H9 (cell line): ENCODE measurements around the gene RARA. TPM values are rescaled to one million over a fixed set of nuclear protein-coding genes. Genes with fewer than 3 reads are reported as not detected.

ENCODE experiments used
- DNase-seq: peaks from one replicate; pipeline ENCODE4 v3.0.0-alpha.2; 2017
- H2AFZ ChIP-seq: one replicate; pipeline ENCODE4 v1.6.1; 2013; ENCODE audit warnings: mild to moderate bottlenecking, low read length, control low read depth, moderate library complexity
- H2AK5ac ChIP-seq: 2 replicates; pipeline ENCODE4 v1.6.1; 2013; ENCODE audit warnings: low read length, control low read depth, mixed read lengths; ENCODE audit not compliant: insufficient read length
- H2BK120ac ChIP-seq: one replicate; pipeline ENCODE4 v1.6.1; 2013; ENCODE audit warnings: low read depth, mild to moderate bottlenecking, low read length, control low read depth, inconsistent platforms; ENCODE audit not compliant: poor library complexity, severe bottlenecking
- H2BK12ac ChIP-seq: 2 replicates; pipeline ENCODE4 v1.6.1; 2013; ENCODE audit warnings: low read length, control low read depth, mixed read lengths, low read depth; ENCODE audit not compliant: insufficient read length
- H2BK15ac ChIP-seq: 2 replicates; pipeline ENCODE4 v1.6.1; 2013; ENCODE audit warnings: low read depth, low read length, control low read depth
- H2BK20ac ChIP-seq: one replicate; pipeline ENCODE4 v1.6.1; 2013; ENCODE audit warnings: low read depth, mild to moderate bottlenecking, low read length, control low read depth, inconsistent platforms; ENCODE audit not compliant: poor library complexity, severe bottlenecking
- H2BK5ac ChIP-seq: 2 replicates; pipeline ENCODE4 v1.6.1; 2013; ENCODE audit warnings: low read length, control low read depth, mixed read lengths; ENCODE audit not compliant: insufficient read length
- H3K14ac ChIP-seq: 2 replicates; pipeline ENCODE4 v1.6.1; 2013; ENCODE audit warnings: low read length, control low read depth; ENCODE audit not compliant: insufficient read depth
- H3K18ac ChIP-seq: 2 replicates; pipeline ENCODE4 v1.6.1; 2013; ENCODE audit warnings: low read depth, mild to moderate bottlenecking, mixed read lengths, low read length, control low read depth; ENCODE audit not compliant: insufficient read length
- H3K23ac ChIP-seq: 2 replicates; pipeline ENCODE4 v1.6.1; 2013; ENCODE audit warnings: low read length, control low read depth, mixed read lengths, low read depth; ENCODE audit not compliant: insufficient read length
- H3K23me2 ChIP-seq: 2 replicates; pipeline ENCODE4 v1.6.1; 2013; ENCODE audit warnings: low read depth, mild to moderate bottlenecking, mixed read lengths, low read length, control low read depth; ENCODE audit not compliant: insufficient read length, poor library complexity, severe bottlenecking
- H3K27ac ChIP-seq: 2 replicates; pipeline ENCODE4 v1.5.1; 2013; ENCODE audit warnings: low read length, control low read depth, mixed read lengths, low read depth; ENCODE audit not compliant: insufficient read length
- H3K27me3 ChIP-seq: 2 replicates; pipeline ENCODE4 v1.6.1; 2013; ENCODE audit warnings: low read length, control low read depth, inconsistent platforms; ENCODE audit not compliant: insufficient read depth
- H3K4ac ChIP-seq: 2 replicates; pipeline ENCODE4 v1.6.1; 2013; ENCODE audit warnings: low read depth, mild to moderate bottlenecking, control low read depth, inconsistent platforms, low read length, moderate library complexity
- H3K4me1 ChIP-seq: 2 replicates; pipeline ENCODE4 v1.6.1; 2013; ENCODE audit warnings: low read length, control low read depth, inconsistent platforms; ENCODE audit not compliant: insufficient read depth
- H3K4me2 ChIP-seq: 2 replicates; pipeline ENCODE4 v1.6.1; 2013; ENCODE audit warnings: low read length, control low read depth, mixed read lengths; ENCODE audit not compliant: insufficient read length, insufficient read depth
- H3K56ac ChIP-seq: 2 replicates; pipeline ENCODE4 v1.6.1; 2013; ENCODE audit warnings: low read depth, mild to moderate bottlenecking, mixed read lengths, low read length, control low read depth; ENCODE audit not compliant: insufficient read length
- H3K79me1 ChIP-seq: 2 replicates; pipeline ENCODE4 v1.6.1; 2013; ENCODE audit warnings: low read depth, mild to moderate bottlenecking, moderate library complexity, low read length, control low read depth, inconsistent platforms; ENCODE audit not compliant: insufficient read depth, poor library complexity, severe bottlenecking
- H3K79me2 ChIP-seq: 2 replicates; pipeline ENCODE4 v1.6.1; 2013; ENCODE audit warnings: low read length, control low read depth, inconsistent platforms; ENCODE audit not compliant: insufficient read depth
- H3K9ac ChIP-seq: 2 replicates; pipeline ENCODE4 v1.6.1; 2013; ENCODE audit warnings: low read length, control low read depth, mixed read lengths; ENCODE audit not compliant: insufficient read length; ENCODE audit errors: extremely low read depth
- H3K9me3 ChIP-seq: one replicate; pipeline ENCODE4 v1.6.1; 2013; ENCODE audit warnings: low read depth, low read length, inconsistent platforms; ENCODE audit not compliant: control insufficient read depth
- H3T11ph ChIP-seq: one replicate; pipeline ENCODE4 v1.6.1; 2013; ENCODE audit warnings: mild to moderate bottlenecking, low read length, control low read depth, inconsistent platforms
- H4K20me1 ChIP-seq: one replicate; pipeline ENCODE4 v1.6.1; 2013; ENCODE audit not compliant: control insufficient read depth, insufficient read length, insufficient read depth
- H4K5ac ChIP-seq: 2 replicates; pipeline ENCODE4 v1.6.1; 2013; ENCODE audit warnings: low read depth, mild to moderate bottlenecking, mixed read lengths, low read length, control low read depth; ENCODE audit not compliant: insufficient read length
- H4K8ac ChIP-seq: replicated peaks from 2 replicates; pipeline ENCODE4 v1.6.1; 2013; ENCODE audit warnings: low read length, control low read depth, mixed read lengths, low read depth; ENCODE audit not compliant: insufficient read length
- H4K91ac ChIP-seq: 2 replicates; pipeline ENCODE4 v1.6.1; 2013; ENCODE audit warnings: low read depth, mild to moderate bottlenecking, moderate library complexity, mixed read lengths, low read length, control low read depth; ENCODE audit not compliant: insufficient read length
- H3K27ac Mint-ChIP-seq, 3 experiments: 2 replicates in 2 of 3; 3 replicates in 1 of 3; pipeline ENCODE4 v1.8.0; 2020 to 2021; ENCODE audit warnings: mixed read lengths in 3 of 3, mild to moderate bottlenecking in 1 of 3, moderate library complexity in 1 of 3
- H3K27me3 Mint-ChIP-seq: 2 replicates; pipeline ENCODE4 v1.8.0; 2021; ENCODE audit warnings: low read depth, mild to moderate bottlenecking, moderate library complexity, mixed read lengths
- H3K36me3 Mint-ChIP-seq, 3 experiments: 2 replicates in 2 of 3; 3 replicates in 1 of 3; pipeline ENCODE4 v1.8.0; 2020 to 2021; ENCODE audit warnings: low read depth in 3 of 3, mixed read lengths in 3 of 3; ENCODE audit not compliant: insufficient read depth in 1 of 3
- H3K4me1 Mint-ChIP-seq, 2 experiments: 2 replicates each; pipeline ENCODE4 v1.8.0; 2020; ENCODE audit warnings: mixed read lengths in 2 of 2
- H3K4me3 Mint-ChIP-seq, 2 experiments: 2 replicates in 1 of 2; 3 replicates in 1 of 2; pipeline ENCODE4 v1.8.0; 2020 to 2021; ENCODE audit warnings: mild to moderate bottlenecking in 2 of 2, mixed read lengths in 2 of 2, moderate library complexity in 1 of 2
- H3K9me3 Mint-ChIP-seq, 2 experiments: 2 replicates in 1 of 2; 3 replicates in 1 of 2; pipeline ENCODE4 v1.8.0; 2020; ENCODE audit warnings: mild to moderate bottlenecking in 2 of 2, mixed read lengths in 2 of 2, moderate library complexity in 1 of 2
- WGBS: extraction: QIAGEN DNeasy Blood & Tissue Kit; methylation state at CpG from one replicate; pipeline ENCODE4 v1.1.7; 2013; ENCODE audit warnings: missing lambda C conversion rate, low lambda C conversion rate, mixed read lengths; ENCODE audit not compliant: insufficient read length; ENCODE audit errors: extremely low coverage; 5-methylcytosine and 5-hydroxymethylcytosine counted together
- total RNA-seq: library from RNA; stranded (reverse); gene quantifications from 2 replicates; pipeline ENCODE4 v1.2.1, GENCODE V29; 2021
- TF ChIP-seq, protein P1 (sequence below): fragments of 200-600 bp; sonication (generic); conservative IDR thresholded peaks from 3 replicates; pipeline ENCODE4 v1.8.0; 2021; ENCODE audit warnings: antibody characterized with exemption, mild to moderate bottlenecking

The RARA gene
- total RNA-seq, 1 experiment from 2014 or later = 17.6 TPM

DNA sequence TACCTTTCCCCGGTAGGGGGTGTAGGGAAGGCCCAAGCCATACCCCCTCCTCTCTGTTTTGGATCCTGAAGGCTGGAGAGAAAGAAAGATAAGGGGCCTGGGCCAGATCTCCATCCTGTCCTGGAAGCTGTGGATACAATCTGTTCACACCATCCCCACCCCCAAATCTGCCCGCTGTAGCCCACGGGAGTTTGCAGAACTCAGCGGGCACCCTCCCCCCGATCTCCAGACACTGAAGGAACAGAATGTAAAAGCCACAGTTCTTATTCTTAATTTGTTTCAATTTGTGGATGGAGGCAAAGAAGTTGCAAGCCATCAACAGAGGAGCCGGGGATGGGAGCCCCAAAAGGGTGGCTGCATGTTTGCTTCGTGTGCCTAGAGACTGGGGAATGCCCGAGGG is 28.4 kb downstream of the RARA start:
- no peak overlapping the region for H2BK5ac ChIP-seq
- no peak overlapping the region for H3K56ac ChIP-seq
- H3K27me3 Mint-ChIP-seq = peaks cover 92% of the 10 kb centered on the region
- peaks cover 11% of the 10 kb centered on the region for H3K23me2 ChIP-seq
- H3K14ac ChIP-seq = no peak overlapping the region
- no peak overlapping the region for H2AK5ac ChIP-seq
- H3K9me3 ChIP-seq = no peaks in the 10 kb centered on the region
- no peaks in the 10 kb centered on the region for H3K9me3 Mint-ChIP-seq
- no peak overlapping the region for H3T11ph ChIP-seq
- TF ChIP-seq, protein P1, sequence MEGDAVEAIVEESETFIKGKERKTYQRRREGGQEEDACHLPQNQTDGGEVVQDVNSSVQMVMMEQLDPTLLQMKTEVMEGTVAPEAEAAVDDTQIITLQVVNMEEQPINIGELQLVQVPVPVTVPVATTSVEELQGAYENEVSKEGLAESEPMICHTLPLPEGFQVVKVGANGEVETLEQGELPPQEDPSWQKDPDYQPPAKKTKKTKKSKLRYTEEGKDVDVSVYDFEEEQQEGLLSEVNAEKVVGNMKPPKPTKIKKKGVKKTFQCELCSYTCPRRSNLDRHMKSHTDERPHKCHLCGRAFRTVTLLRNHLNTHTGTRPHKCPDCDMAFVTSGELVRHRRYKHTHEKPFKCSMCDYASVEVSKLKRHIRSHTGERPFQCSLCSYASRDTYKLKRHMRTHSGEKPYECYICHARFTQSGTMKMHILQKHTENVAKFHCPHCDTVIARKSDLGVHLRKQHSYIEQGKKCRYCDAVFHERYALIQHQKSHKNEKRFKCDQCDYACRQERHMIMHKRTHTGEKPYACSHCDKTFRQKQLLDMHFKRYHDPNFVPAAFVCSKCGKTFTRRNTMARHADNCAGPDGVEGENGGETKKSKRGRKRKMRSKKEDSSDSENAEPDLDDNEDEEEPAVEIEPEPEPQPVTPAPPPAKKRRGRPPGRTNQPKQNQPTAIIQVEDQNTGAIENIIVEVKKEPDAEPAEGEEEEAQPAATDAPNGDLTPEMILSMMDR = no peak
- peaks cover 2% of the 10 kb centered on the region; the same call in 1 of the 2 replicates for H3K4me1 ChIP-seq
- no peak overlapping the region for H2BK20ac ChIP-seq
- H4K5ac ChIP-seq = no peak overlapping the region
- no peak overlapping the region for H2BK15ac ChIP-seq
- H3K27ac ChIP-seq = no peak overlapping the region
- no peaks in the 10 kb centered on the region for H3K79me1 ChIP-seq
- no peak overlapping the region for H3K27ac Mint-ChIP-seq
- no peak overlapping the region for H2AFZ ChIP-seq
- no peak for DNase-seq
- no peak overlapping the region for H3K4ac ChIP-seq
- no peak overlapping the region for H4K91ac ChIP-seq
- no peak overlapping the region for H3K18ac ChIP-seq
- H3K36me3 Mint-ChIP-seq = peaks cover 3 to 6% (median 6%) of the 10 kb centered on the region in 3 experiments; a peak in 6 of 7 replicates
- H2BK12ac ChIP-seq = no peak overlapping the region
- no CpG with 5 or more reads among the region's 8 CpGs for WGBS
- H3K27me3 ChIP-seq = no peaks in the 10 kb centered on the region; the same call in 1 of the 2 replicates
- H4K8ac ChIP-seq = no peak overlapping the region
- no peaks in the 10 kb centered on the region for H3K79me2 ChIP-seq
- H3K4me1 Mint-ChIP-seq = peaks cover 12 to 19% of the 10 kb centered on the region in 2 experiments
- peaks cover 3% of the 10 kb centered on the region for H4K20me1 ChIP-seq
- no peak overlapping the region for H3K4me3 Mint-ChIP-seq
- H3K4me2 ChIP-seq = no peak overlapping the region
- no peak overlapping the region for H2BK120ac ChIP-seq
- H3K23ac ChIP-seq = no peak overlapping the region
- no peak overlapping the region for H3K9ac ChIP-seq
